ENCODE data around the gene GCN1.

The GCN1 gene

DNA sequence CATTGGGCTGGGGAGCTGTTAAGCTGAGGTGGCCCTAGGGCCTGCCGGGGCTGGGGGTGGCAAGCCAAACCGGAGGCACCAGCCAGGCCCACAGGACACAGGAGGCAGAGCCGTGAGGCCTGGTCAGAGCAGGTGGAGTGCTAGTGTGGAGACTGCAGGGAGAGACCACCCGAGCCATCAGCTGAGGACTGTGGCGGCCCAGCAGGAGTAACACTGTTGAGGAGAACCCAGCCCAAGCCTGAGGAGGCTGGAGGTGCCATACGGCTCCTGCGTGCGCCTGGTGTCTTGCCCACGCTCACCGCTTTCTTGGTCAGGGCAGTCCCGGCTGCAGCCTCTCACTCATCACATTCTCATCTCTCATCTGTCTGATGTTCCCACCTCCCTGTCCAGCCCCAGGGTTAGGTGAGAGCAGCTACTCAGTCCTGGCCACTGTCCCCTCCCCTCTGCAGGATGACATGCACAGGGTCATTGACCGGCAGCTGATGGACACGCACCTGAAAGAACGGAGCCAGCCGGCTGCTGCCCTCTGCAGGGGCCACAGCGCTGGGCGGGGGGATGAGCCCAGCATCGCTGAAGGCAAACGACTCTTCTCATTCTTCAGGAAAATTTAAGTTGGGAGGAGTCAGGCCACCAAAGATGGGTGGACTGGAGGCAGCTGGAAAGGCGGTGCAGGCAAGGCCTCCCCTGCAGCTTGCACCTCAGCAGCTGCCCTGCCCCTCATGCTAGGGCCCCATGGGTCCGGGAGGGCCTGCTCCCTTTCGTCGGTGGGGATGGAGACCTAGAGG lies 101.8 kb downstream of the GCN1 start:
- no peak for DNase-seq

DNA sequence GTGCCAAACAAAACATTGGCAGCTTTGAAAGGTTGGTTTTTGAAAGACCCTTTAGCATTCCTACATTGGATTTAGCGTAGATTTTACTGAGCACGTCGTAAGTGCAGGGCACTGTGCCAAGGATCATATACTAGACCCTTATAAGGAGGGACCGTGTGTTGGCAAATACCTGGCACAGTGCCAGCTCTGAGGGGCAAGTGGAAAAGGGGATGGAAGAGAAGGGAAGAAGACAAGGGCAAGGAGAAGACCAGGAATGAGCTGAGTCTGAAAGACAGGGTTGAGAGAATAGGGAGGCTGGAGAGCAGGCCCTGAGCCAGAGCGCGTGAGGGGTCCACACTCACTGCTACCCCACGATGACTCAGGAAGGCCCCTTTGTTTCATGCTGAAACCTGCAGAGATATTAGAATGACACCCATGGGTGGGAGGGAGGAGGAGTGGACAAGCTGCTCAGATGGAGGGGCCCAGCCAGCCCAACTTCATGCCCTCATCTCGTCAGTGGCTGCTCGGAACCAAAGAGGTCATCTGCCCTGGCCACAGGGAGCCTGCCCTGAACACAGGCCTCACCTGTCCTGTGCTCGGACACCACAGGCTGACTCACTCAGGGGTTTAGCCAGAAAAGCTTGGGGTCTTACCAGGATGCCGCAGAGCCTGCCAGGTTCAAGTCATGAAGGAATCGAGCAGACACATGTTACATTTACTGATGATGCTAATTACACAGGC lies 103.0 kb downstream of the GCN1 start:
- no peak for DNase-seq

DNA sequence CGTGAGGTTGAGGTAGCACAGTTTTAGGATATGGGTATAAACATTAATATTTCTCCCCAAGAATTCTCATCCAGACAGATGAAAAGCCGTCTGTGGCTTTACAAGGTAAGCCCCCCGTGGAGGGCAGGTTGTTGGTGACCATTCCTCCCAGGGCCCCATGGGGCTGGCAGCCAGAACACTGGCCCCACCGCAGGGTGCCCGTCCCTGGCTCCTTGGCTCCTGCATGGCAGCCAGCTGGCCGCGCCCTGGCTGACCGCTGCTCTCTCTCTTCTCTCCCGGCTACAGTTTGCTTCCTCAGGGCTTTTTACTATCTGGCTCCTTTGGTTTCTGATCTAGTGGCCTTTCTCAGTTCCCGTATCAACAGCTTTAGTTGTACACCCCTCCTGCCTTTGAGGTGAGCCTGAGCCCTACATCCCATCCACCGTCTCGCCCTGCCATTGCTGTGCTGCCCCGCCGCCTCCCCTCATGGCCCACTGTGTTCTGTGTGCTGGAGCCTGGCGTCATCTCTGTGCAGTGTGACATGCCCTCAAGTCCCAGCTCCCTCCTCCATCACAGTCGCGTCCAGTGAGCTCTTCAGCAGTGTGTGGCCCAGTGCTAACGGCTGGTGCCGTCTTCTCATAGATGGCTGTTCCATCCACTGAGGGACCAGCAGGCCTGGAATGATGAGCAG lies 103.8 kb downstream of the GCN1 start:
- no peak for DNase-seq

DNA sequence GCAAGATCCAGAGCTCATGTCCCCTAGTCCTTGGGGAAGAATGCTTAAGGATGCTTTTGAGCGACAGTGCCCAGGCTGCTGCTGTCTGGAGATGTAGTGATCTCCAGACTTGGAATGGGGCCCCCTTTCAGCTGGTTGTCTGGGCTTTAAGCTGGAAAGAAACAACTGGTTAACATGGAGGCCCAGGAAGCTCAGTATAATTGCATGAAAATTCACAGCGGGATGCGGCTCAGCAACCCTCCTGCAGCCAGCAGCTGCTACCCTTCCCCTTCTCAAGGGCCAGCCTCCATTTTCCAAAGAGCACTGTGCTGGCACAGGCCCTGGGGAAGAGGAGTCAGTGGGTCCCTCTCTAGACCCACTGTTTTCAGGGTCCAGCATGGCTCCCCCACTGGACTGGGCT lies 104.3 kb downstream of the GCN1 start:
- no peak for DNase-seq

DNA sequence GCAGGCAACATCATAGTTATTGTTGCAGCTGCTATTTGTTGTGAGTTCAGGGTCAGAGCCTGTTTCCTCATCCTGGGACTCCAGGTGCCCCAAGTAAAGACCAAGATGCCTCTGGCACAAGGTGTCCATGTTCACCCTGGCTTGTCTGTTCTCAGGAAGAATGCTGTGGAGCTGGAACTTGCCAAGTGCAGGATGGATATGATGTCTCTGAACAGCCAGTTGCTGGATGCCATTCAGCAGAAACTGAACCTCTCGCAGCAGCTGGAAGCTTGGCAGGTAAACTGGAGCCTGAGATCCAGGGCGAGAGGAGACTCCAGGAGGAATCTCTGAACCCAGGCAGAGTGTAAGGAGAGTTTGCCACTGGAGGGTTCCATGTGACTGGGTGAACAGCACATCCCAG lies 104.7 kb downstream of the GCN1 start:
- no peak for DNase-seq

DNA sequence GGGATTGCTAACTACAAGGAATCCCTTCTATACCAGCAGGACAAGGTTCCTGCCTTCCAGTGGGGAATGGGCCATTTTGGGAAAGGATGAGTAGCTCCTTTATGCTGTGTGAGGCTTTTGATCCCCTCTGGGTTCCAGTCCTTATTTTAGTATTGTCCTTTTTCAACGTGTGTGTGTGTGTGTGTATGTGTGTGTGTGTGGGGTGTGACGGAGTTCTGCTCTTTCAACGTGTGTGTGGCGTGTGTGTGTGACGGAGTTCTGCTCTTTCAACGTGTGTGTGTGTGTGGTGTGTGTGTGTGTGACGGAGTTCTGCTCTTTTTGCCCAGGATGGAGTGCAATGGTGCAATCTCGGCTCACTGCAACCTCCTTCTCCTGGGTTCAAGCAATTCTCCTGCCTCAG lies 105.4 kb downstream of the GCN1 start:
- no peak for DNase-seq

DNA sequence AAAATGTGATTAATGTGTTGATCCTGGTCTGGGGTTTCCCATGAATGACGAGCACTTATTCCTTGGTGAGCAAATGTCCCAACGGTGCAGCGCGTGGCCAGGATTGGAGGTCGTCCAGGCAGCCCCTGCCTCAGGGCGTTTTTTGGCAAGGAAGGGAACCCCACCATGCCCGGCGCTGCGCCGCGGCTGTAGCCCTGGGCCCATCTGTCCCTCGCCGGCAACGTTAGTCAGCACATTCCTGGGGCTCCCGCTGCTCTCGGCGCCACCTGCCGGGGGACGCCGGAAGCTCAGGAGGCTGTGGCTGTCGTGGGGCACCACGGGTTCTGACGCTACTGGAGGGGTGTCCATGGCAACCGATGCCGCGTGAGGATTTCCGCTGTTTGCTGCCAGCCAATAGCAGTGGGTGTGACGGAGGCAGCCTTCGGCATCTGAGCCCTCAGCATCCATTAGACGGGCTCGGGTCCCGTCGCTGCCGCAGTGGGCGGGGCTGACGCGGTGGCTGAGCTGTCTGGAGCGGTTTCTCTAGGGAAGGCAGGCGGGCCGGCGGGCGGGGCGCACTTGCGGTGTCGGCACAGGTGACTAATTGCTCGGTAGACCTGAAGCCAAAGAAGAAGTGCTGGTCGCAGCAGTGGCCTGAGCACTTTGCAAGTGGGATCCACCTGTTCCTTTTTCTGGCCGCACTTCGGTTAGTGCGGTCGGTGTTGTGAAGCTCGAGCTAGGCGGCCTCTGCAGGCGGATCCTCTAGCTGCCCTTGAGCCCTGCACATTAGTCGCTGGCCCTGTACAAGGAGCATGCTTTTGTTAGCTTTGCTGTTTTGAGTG lies 107.5 kb downstream of the GCN1 start:
- peak; percentile 93 for DNase-seq

DNA sequence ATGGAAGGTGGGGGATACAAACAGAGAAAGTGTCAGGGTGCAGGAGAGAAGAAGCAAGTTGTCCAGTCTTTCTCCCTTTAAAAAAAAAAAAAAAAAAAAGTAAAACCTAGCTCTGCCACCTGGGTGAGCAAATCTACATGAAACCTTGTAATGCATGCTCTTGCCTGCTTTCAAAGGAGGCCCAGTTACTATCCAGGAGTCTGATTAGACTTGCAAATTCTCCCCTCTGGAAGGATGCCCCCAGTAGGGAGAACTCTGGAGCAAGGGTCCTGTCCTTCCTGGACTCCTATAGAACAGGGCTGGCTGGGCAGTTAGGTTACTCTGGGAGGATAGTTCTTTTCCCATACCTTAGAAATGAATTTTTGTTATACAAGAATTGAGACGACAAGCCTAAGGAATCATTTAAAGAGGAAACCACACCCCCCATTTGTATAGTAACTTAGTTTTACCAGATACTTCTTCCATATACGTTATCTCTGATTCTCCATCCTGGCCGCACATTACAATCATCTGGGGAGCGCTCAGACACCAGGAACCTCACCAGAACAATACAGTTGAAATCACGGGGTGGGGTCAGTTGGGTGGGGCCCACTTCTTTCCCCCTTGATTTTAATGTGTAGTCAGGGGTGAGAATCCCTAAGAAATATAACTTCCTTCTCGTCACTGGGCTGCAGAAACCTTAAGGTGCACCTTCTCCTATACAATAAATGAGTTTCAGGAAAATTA lies 108.4 kb downstream of the GCN1 start:
- DNase-seq = no peak

DNA sequence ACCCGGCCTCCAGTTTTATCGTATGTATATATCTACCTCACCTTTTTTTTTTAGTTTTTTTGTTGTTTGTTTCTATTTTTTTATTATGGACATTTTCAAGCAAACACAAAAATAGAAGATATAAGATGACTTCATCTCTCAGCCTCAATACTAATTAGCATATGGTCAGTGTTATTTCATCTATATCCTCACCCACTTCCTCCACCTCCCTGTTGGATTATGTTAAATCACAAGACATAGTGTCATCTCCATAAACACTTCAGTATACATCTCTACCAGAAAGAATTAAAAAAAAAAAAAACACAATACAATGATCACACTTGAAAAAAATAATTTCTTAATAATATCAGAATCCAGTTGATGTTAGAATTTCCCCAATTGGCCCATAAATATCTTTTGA lies 112.9 kb downstream of the GCN1 start:
- no peak for DNase-seq

DNA sequence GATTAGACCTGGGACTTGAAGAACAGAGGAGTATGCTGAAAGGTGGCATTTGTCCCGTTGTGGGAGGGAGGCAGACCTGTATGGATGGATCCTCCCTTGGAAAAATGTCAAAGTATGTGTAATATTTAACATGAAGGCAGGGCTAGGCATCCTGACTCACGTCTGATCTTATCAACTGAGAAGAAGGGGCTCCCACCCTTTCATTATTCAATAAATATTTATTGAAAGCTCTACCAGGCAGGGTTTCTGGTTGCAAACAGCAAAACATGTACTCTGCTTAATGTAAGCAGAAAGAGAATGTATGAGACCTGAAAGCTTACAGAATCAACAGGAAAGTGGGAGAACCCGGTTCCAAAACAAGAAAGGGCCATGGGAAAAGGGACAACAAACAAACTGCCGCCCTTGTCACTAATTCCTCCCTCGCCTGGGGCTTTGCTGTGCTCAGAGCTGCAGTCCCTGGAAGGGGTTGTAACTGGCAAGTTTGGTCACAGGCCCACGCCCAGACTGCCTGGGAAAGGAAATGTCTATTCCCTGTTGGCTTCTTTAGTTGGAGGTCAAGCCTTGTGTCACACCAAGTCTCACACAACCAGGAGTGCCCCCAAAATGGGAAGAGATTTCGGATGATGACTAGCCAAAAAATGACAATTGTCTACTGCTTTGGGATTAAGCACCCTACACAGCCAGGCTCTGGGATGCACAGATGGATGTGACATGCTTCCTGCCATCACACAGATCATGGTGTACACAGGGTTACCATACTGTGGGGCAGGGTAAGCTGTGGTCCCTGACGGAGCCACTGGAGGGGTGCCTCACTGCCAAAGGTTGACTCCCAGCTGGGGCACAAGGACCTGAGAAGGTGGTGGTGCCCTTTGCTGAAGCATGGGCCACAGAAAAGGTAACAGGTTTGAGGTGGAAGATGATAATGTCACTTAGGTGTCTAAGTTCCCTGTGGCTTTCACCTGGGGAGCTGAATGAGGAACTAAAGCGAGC lies 114.8 kb downstream of the GCN1 start:
- no peak for DNase-seq

DNA sequence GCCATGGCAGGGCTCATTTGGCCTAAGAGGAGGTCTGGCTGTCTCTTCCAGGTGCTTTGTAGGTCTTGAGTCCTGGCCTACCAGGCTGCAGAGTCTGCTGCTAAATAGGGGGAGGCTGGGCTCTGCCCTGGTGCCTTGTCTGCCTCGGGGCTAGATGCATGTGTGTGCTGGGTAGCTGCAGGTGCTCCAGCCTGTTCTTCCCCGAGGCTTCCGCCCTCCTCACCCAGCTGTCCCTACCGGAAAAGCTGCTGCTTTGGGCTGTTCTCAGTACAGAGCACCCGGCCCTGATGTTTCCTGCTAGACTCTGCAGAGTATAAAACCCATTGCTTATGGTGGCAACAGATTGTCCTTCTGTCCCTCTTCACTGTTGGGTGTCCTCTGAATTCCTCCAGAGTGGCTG lies 115.6 kb downstream of the GCN1 start:
- no peak for DNase-seq

DNA sequence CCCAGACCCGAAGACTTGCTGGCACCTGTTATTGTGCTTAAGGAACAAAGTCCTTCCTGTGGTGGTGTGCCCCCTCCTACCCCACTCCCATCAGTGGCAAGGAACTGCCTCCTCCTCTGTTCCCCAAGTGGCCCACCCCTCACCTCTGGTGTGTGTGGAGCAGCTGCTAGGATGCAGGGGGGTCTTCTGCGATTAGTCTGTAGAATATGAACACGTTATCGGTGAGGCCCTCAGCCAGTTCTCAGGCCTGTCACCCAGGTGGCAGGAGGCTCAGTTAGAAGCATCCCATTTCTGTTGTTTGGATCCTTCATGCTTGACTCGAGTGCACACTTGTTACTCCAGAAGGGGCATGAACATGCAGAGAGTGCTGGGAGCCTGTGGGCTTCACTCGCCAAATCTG lies 117.3 kb downstream of the GCN1 start:
- DNase-seq = no peak

Measured in NCI-H1694 treated with DMSO at 0.1 percent for 48 hours (cell line).